GM19455 (cell line): Measurements from ENCODE around the gene RELT.

Experiments
- ATAC-seq: cut with Tn5 transposase; IDR thresholded peaks from one replicate; pipeline ENCODE4 v1.9.1; 2021; ENCODE audit not compliant: unreplicated experiment

The RELT gene

DNA sequence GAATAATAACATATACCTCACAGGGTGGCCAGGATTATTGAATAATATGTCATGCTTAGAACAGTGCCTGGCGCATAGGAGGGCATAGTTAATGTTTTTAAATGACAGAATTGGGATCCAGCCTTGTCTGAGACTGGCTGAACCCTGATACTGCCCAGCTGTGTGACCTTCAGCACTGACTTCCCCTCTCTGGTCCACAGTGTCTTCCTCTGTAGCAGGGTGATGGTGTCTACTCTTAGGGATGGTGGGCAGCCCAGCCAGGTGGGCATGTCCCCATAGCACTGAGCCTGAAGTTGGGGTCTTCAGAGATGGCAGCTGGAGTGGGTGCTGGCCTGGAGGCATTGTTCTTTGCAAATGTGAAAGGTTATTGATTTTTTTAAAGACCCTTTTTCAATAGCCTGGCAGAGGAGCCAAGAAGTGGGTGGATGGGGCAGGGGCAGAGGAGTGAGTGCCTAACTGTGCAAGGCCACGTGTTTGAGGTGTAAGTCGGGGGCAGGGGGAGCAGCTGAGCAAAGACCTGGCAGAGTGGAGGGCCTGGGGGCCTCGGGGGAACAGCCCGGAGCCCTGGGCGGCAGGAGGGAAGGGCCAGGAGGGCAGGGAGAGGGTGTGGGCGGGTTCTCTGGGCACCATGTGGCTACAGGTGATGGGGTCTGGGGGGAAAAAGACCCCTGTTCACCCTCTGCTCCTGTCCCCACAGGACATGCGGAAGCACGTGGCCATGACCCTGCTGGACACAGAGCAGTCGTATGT is 29.8 kb upstream of the RELT start:
- no peak for ATAC-seq

DNA sequence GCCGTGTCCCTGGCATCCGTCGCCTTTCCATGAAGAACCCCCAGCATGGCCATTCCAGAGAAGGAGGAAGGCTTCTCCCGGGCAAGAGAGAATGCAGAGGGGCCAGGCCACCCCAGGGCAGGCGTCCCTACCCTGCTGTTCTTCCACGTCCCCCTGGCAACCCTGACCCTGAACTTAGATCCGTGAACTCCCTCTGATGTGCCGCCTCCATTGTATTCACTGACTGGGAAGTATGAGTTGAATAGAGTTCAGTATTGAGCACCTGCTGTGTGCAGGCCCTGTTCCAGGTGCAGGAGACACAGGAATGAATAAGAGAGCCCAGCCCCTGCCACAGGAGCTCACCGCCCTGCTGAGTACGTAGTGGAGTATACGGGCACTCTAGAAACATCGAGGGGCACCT is 29.1 kb upstream of the RELT start:
- ATAC-seq = no peak

DNA sequence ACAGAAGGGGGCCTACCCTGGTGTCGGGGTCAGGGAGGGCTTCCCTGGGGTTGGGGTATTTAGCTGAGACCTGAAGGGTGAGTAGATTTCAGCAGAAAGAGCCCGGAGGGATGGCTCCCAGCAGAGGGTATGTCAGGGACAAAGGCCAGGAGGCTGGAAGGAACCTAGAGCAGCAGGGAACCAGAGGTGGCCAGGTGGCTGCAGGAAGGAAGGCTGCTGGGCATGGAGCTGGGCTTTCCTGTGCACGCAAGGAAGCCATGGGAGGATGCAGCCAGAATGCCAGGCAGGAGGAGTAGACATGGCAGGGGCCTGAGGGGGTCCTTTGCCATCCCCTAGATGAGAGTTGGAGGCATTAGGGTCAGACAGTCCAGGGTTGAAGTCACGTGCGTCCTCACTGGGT is 27.4 kb upstream of the RELT start:
- no peak for ATAC-seq

DNA sequence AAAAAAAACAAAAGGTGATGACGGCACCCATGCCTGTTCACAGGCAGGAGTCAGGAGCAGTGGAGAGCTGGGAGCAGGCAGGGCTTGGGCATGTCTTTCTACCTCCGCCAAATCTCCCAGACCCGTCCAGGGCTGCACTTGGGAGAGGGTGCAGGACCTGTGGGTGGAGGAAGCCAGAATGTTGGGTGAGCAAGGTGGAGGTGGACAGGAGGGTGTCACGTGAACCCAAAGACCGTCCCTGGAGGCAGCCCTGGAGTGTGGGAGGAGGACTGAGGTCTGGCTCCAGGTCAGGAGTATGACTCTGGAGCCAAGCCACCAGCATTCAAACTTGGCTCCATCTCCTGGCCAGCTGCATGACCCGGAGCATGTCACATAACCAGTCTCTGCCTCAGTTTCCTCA is 26.6 kb upstream of the RELT start:
- no peak for ATAC-seq

DNA sequence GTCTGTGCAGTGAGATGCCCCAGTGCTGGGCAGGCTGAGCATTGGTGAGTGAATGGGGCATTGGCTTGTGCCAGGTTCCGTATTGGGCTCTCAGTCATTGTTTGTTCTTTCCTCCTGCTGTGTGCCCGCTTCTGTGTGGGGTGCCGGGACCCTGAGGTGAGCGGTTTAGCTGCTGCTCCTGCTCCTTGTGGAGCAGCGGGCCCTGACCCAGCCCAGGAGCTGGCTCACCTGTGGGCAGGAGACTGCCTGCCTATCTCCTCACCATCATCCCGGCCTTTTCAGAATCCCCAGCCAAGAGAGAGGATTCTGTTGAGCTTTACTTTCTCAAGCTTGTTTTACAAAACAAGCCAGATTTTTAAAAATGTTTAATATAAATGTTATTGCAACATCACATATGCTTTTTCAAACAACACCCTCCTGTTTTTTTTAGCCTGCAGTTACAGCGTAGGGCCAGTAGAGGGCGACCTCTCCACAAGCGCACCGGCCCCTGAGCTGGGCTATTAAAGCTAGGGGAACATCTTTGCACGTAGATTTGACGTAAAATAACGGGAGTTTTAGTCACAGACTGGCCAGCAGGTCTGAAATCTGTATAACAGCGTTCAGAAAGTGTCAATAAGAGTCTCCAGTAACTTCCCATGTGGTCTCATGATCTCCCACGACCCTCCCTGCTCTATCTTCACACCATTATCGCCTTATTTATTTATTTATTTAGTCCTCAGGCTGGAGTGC is 25.1 kb upstream of the RELT start:
- no peak for ATAC-seq

DNA sequence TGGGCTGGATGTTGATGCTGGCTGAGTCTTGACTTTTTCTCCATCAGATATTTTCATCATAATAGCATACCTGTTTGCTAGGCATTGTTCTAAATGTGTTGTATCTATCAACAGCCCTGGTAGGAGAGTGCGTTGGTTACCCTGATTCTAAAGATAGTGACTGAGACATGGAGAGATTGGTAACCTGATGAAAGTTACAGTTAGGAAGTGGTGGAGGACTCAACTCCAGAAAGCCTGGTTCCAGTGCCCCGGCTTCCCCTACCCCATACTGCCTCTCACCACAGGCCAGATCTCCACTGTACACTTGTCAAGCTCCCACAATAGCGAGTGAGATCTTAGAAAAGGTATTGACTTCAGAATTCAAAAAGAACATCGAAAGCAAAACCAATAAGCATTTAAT is 22.8 kb upstream of the RELT start:
- ATAC-seq = no peak

DNA sequence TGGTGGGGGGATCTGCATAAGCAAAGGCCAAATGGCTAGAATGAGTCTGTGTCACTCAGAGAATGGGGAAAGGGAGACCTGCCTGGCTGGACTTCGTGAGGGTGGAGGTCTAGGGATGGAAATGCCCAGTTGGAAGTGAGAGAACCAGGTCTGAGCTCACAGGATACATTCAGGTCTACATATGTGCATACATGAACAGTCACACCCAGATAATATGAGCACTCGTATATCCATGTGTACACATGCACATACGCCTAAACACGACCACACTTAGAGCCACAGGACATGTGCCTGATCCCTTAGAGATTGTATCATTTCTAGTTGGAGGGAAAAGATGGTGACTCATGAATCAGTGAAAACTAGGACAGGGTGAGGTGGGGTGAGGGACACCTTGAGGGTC is 21.1 kb upstream of the RELT start:
- ATAC-seq = no peak

DNA sequence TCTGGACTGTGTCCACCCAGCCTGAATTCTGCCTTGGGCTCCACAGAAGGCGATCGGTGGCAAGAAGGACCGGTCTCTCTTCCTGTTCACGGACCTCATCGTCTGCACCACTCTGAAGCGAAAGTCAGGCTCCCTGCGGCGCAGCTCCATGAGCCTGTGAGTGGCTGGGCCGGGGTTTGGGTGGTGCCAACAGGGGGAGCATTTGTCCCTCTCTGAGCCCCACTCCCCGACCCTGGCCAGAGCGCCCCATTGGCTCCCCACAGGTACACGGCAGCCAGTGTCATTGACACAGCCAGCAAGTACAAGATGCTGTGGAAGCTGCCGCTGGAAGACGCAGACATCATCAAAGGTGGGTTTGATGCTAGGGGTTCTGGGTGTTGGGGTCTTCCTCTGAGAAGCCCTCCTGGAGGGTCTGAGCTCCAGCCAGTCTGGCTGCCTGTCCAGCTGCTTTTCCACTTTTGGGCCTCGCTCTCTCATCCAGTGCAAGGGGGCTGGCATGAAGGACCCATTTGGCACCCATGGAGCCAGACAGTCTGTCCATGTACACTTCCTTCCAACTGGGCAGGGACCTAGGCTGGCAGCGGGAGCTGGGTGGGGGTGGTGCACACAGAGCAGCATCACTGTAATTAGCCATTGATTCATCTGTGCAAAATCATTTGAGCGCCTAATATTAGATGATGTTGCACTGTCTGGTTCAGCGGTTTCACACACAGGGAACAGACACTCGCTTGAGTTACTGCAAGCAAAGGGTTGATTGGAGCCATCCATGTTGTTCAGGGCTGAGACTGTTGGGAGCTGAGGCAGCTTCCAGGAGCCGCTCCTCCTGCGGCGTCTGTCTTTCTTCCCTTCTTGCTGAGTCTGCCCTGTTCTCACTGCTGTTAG is 19.0 kb upstream of the RELT start:
- ATAC-seq = no peak

DNA sequence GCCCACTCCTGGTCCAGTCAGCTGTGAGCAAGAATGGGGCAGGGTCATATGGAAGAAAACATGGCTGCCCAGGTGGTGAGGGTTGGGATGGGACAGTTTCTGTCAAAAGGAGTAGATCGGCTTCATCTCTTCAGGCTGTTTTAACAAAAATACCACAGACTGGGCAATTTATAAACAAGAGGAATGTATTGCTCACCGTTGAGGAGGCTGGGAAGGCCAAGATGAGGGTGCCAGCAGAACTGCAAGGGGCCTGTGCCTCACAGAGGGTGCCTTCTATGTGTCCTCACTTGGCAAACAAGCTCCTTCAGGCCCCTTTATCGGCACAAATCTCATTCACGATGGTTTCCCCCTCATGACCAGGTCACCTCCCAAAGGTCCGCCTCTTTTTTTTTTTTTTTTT is 18.1 kb upstream of the RELT start:
- no peak for ATAC-seq

DNA sequence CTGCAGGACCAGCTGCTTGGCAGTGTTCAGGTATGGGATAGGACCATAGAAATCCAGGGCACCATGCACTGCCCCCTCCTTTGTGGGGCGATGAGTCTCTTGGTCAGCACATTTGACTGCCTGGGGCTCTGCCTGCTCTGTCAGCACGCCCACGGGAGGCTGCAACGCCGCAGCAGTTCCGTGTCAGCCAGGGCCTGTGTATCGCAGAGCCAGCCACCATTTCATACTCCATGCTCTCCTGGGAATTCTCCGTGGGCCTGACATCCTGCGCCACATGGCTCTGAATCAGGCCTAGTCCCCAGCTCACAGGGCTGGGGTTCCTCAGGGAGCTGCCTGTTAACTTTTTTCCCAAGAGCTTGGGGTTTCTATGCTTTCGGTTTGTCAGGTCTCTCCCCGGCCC is 16.9 kb upstream of the RELT start:
- no peak for ATAC-seq

DNA sequence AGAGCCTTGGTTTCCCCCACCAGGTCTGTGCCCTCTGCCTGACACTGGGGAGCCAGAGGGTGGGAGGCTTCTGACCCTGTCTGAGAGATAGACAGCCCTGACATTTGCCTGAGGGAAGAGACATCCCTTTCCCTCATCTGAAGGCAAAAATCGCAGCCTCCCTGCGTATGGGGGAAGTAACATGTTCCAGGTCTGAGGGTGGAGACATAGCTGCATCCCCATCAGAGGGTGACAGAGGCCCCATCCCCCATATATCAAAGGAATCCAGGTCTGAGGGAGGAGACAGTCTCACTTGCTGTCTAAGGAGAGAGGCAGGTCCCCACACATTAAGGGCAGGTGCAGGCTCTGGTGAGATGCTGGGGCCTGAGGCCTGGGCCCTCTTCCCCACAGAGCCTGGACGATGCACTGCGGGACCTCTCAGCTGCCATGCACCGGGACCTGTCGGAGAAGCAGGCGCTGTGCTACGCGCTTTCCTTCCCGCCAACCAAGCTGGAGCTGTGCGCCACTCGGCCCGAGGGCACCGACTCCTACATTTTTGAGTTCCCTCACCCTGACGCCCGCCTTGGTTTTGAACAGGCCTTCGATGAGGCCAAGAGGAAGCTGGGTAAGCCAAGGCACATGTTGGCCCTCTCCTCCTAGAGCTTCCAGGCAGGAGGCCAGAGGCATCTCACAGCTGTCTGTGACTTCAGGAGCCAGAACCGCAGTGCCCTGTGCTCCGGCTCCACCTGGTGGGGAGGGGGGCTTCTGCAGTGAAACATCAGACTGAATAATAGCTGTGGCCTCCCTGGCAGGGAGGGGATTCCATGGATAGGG is 16.1 kb upstream of the RELT start:
- ATAC-seq = no peak

DNA sequence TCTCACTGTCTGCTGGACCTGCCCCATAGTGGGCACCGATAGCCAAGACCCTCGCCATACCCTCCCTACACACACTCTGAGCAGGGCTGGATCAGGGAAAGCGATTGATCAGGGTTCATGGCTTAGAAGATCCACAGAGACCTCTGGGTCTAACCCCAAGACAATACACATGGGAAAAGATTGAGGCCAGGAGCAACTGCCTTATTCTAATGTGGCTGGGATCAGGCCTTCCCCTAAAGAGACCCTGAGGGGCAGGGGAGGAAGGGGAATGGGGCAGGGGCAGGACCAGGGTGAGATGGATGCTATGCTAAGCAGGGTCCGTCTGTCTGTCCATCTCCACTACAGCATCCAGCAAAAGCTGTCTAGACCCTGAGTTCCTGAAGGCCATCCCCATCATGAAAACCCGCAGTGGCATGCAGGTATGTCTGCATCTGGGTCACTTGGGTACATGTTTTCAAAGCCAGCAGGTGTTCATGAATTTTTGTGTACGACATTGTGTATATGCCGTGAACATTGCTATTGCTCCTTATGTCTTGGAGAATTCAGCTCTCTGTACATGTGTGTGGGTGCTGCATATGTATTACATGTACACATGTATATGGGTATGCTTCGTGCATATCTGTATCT is 15.3 kb upstream of the RELT start:
- no peak for ATAC-seq

DNA sequence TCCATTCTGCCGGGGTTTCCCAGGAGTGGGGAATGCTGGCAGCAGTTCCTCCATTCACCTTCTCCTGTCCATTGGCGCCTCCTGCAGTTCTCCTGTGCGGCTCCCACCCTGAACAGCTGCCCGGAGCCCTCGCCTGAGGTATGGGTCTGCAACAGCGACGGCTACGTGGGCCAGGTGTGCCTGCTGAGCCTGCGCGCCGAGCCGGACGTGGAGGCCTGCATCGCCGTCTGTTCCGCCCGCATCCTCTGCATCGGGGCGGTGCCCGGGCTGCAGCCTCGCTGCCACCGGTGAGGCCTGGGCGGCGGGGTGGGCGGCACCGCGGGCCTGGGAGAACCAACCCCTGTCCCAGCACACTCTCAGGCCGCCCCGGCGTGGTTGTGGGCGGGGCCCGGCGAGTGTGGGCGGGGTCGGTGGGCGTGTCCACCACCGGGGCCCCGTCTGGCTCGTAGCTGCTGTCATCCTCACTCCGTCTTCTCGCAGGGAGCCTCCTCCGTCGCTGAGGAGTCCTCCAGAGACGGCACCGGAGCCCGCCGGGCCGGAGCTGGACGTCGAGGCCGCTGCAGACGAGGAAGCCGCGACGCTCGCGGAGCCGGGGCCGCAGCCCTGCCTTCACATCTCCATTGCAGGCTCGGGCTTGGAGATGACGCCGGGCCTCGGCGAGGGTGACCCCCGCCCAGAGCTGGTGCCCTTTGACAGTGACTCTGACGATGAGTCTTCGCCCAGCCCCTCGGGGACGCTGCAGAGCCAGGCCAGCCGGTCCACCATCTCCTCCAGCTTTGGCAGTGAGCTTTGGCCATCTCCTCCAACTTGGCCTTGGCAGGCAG is 14.0 kb upstream of the RELT start:
- ATAC-seq = no peak

DNA sequence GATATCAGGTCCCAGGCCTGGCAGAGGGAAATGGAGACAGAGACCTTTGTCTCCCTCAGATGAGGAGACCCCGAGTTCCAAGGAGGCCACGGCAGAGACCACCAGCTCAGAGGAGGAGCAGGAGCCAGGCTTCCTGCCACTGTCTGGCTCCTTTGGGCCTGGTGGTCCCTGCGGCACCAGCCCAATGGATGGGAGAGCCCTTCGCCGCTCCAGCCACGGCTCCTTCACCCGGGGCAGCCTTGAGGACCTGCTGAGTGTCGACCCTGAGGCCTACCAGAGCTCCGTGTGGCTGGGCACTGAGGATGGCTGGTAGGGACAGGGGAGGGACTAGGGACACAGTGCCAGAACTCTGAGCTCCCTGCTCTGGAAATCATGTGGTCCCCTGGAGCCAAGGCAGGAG is 13.1 kb upstream of the RELT start:
- ATAC-seq = no peak

DNA sequence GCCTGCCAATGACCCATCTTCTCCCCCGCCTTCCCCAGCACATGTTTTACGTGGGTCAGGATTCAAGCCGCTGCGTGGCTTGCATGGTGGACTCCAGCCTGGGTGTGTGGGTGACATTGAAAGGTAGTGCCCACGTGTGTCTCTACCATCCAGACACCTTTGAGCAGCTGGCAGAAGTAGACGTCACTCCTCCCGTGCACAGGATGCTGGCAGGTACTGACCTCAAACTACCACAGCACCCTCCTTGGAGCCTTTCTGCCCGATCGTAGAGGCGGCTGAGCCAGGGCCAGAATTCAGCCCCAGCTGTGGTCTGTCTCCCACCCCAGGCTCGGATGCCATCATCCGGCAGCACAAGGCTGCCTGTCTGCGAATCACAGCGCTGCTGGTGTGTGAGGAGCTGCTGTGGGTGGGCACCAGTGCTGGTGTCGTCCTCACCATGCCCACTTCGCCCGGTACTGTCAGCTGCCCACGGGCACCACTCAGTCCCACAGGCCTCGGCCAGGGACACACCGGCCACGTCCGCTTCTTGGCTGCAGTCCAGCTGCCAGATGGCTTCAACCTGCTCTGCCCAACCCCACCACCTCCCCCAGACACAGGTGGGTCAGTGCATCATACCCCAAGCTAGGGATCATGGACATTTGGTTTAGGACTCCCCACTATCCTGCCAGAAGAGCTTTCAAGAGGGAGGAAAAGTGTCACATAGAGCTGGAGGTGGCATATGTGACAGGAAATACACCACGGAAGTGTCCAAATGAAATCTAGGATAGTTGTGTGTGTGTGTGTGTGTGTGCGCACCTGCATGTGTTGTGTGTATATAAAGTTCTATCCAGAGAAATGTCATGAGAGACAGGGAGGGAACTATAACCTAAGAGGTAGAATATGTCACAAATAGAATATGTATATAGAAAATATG is 10.6 kb upstream of the RELT start:
- no peak for ATAC-seq

DNA sequence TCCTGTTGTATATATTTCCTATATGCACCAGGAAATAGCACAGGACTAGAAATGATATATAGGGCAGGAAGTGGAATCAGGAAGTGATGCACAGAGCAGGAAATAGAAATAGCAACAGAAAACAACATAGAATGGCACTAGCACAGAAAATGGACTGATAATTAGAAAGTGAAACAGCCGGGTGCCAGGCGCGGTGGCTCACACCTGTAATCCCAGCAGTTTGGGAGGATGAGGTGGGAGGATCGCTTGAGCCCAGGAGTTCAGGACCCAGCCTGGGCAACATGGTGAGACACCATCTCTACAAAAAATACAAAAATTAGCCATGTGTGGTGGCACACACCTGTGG is 10.0 kb upstream of the RELT start:
- ATAC-seq = no peak

DNA sequence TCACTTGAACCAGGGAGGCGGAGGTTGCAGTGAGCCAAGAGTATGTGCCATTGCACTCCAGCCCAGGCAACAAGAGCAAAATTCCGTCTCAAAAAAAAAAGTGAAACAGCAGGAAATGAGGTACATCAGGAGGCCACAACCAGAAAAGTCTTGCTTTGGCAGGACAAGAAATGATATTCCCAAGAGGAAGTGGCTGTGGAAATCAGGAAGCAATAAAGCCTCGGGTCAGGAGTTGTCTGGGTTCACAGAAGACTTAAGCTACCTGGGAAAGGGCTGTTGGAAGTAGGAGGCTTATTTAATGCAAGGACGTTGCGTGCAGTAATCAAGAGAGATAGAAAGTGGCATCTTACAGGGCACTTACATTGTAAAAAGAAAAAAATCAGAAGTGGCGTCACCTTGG is 9.2 kb upstream of the RELT start:
- no peak for ATAC-seq

DNA sequence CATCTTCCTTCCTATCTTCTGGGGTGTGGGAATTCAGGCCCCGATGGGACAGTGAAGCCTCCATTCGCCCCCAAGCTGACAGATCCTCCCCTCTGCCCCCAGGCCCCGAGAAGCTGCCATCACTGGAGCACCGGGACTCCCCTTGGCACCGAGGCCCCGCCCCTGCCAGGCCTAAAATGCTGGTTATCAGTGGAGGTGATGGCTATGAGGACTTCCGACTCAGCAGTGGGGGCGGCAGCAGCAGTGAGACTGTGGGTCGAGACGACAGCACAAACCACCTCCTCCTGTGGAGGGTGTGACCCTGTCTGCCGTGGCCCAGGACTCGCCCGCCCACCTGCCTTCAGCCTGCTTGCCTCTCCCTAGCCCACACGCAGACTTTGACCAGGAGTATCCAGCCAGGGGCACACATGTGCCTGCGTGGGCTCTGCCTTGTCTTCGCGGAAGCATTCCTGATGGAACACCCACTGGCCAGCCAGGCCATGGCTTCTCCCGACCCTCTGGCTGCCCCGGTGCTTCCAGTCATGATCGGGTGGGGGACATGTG is 8.6 kb upstream of the RELT start:
- no peak for ATAC-seq
